GDM1 (cell line): ENCODE data around the gene TSPAN18.

Experiments used
- DNase-seq: peaks from one replicate; lab custom pipeline; 2025; lab: John Stamatoyannopoulos, UW

Gene TSPAN18

DNA sequence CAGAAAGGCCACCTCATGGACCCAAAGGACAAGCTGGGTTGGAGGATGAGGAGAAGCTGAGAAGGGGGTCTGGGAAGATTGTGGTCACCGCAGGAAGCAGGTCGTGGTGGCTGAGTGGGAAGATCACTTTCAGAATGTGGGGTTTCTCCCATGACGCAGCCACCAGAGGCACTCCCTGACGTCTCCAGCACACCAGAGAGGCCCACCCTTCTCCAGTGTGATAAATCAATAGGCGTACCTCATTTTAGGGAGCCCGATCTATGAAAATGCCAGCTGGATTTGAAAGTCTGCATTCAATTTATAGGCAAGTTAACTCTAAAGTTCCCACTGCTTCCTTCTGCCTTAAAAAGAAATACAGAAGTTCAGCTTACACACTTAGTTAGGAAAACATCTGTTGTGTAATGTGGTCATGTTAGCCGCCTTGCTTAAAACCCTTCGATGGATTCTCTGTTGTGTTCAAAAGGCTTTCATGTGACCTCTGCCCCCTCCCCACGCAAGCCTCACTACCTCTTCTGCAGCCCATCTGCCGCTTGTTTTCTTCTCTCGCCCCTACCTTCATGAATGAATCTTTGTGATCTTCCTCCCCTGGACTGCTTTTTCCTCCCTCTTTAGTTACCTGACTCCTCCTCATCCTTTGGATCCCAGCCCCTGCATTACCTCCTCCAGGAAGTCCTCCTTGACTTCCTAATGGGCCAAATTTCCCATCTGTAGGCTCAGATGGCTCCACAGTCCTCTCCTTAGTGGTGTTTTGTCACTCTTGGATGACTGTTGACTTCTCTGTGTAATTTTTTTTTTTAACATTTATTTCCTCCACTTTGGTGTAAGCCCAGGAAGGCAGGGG is 10.7 kb downstream of the TSPAN18 start:
- no peak for DNase-seq

DNA sequence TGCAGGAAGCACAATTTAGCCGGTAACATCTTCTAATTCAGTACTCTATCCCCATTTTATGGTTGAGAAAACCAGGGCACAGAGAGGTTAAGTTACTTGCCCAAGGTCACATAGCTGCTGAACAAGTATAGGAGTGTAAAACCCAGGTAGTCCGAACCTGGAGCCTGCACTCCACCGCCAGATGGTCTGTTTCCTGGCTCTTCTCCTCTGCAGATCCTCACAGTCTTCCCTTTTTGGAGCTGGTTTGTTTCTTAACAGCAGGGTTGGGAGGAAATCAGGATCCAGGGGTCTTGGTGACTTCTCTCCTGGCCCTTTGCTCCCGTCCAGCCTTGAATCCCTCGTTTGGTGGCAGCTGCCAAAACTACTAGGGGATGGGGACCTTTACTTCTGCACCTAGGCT is 12.0 kb downstream of the TSPAN18 start:
- no peak for DNase-seq

DNA sequence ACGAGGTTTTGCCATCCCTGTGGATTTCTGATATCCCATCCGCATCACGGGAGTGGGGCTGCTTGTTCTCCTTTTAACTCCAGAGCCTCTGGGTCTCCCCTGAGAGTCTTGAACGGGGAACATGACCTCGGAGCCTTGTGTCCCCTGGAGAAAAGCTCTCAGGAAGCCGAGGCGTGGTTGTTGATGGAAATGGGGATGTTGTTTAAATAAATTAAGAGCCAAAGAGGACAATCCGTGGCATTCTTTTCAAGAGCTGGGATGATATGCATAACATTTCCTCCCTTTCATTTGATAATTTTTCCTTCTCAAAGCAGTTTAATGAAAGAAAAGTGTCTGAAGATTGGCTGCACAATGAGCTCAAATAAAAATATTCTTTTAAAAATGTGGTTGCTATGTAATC is 14.2 kb downstream of the TSPAN18 start:
- DNase-seq = no peak

DNA sequence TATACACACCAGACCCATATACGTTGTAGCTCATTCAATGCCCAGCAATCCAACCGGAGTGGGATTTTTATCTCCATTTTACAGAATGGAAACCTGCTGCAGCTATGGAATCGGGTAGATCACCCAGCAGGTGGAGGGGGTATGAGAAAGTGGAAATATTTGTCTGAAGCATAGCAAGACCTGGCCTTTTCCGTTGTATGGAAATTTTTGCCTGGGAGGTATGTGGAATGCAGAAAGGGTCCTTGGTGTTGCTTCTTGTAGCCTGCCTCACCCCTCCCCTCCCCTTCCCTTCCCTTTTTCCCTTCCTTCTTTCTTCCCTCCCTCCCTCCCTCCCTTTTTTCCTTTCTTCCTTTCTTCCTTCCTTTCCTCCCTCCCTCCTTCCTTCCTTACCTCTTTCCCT is 15.2 kb downstream of the TSPAN18 start:
- no peak for DNase-seq

DNA sequence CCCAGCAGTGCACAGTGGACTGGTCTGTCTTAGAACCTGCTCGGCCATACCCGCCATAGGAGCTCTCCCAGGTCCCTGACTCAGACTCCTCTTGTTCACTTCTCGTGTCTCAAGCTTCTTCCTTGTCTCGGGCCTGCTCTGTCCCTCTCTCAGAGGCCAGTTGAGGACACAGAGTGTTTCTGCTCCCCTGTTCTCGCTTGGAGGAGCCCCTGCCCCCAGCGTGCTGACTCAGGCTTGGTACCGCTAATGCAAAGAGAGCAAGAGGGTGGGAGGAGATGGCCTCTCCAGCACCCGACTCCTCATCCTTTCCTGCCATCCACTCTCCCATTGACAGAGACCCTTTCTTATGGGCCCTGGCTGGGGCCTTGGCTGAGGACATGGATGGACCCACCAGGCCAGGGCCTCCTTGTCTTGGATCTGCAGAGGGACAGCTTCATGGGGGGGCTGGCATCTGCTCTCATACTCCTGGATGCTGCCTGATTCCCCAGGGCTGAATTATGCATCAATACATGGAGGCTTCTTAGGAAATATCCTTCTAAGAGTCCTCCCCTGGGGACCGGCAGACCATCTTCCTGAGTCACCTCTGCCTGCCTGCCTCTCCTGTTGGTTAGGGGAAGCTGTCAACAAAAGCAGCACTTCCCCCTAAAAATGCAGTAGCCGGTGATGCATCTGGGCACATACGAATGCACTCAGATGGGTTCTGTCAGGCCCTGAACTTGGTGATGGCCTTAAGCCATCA is 15.9 kb downstream of the TSPAN18 start:
- DNase-seq = no peak

DNA sequence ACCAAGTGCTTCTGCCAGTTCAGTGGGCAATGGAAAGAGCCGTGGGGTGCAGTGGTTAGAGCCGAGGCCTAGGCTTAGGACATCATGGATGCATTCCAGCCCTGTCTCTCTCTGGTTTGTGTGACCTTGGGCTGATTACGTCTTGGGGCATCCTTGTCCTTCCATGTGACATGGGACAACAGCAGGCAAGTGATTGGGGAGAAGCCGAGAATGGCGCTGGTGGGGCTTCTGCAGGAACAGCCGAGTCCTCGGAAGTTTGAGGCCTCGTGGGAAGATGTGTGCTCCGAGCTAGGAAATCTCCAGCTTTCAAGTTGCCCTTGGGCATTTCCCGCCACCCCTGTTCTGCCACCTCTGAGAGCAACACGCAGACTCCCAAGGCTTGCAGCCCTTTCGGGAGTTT is 16.6 kb downstream of the TSPAN18 start:
- DNase-seq = no peak

DNA sequence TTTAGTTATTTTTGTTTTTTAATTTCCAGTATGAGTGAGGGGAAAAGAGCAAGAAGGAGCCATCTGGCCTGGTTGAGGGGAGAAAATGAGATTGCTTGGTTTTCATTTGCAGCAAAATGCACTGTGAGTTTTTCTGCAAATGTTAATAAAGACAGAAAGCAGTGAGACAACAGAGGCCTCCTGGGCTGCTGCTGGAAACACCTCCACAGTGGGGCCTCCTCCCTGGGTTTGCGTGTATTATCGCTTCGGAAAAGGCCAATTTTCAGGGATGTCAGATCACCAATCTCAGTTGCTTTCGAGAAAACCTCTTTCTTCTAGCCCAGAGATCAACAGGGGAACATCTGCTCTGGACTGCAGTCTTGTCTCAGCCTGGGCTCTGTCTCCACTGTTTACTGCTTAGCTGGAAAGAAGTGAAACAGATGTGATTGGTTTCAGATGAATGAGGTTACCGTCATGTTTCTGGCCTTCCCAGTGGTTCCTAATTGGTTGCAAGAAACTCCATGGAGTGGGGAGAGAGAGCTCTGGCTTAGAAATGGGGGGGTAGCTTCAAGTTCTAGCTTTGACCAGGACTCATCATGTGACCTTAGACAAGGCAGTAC is 17.3 kb downstream of the TSPAN18 start:
- no peak for DNase-seq

DNA sequence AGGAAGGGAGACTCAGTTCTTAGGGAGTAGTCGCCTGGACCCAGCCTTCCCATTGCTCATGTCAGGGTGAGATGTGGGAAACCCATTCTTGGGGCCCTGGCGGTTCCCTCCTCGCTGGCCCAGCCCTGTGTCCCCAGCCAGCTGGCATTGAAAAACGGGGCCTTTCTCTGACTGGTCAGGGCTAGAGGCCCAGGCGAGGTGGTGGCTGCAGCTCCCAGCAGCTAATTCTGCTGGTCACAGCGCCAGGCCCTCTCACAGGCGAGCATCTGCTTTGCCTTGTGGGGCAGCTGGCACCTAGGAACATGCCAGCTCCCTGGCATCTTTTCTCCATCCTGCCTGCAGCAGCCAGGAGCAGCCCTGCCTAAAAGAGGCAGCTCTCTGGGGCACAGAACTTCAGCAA is 20.1 kb downstream of the TSPAN18 start:
- DNase-seq = no peak

DNA sequence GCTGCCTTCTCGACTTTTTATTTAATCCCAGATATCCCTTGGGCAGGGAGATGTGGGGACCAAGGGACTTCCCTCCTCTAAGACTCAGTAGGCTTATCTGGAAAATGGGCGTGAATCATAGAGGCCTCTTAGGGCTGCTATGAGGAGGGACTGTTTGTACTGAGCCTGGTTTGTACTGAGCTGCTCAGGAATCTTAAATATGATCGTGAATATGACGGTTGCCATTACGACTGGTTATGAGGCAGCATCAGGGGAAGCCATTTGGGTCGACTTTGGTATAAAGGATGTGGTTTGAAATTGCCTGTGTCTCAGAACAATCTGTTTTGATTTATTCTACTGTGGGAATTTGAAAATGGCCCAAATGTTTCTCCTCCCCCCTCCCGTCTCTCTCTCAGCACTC is 20.6 kb downstream of the TSPAN18 start:
- no peak for DNase-seq

DNA sequence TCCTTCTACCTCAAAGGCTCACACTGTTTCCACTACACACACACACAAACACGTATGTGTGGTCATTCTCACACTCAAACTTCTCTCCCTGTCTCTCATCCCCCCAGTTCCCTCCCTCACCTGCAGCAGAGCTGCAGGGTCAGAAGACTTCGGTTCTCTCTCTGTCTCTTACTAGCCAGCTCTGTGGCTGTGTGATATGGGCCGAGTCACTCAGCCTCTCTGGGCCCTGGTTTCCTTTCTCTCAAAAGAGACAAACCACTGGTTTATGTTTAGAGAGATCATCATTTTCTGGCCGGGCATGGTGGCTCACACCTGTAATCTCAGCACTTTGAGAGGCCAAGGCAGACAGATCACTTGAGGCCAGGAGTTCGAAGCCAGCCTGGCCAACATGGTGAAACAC is 21.1 kb downstream of the TSPAN18 start:
- no peak for DNase-seq

DNA sequence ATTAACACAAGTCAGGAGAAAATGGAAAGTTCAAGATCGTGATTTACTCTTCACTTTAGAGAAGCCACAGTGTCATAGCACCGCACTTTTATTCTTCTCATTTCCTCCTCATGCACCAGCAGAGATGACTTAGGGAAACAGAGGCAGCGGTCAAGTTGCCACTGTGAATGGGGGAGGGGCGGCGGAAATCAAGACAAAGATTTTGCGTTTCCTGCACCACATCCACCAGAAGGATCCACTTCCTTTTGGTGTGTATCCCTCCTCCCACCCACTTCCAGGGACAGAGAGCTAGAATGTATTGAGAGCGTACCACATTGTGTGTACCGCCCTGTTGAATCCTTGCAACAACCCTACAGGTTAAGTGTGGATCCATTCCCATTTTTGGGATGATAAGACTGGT is 21.8 kb downstream of the TSPAN18 start:
- DNase-seq = no peak

DNA sequence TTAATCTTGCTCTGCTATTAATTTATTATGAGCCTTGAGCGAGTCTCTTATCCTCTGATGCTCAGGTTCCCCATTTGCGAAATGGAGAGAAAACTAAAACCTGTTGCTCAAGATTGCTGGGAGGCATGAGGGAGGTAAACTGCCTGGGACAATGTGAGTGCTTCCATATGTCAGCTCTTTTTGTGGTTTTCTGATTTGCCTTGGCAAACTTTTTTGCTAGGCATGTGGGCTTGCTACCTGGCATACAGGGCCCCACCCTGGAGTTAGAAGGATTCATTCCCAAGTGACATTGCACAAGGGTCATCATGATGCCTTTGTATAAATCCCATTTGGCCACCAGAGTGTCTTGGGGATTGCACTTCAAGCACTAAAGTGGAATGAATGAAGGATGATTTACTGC is 22.4 kb downstream of the TSPAN18 start:
- DNase-seq = no peak

DNA sequence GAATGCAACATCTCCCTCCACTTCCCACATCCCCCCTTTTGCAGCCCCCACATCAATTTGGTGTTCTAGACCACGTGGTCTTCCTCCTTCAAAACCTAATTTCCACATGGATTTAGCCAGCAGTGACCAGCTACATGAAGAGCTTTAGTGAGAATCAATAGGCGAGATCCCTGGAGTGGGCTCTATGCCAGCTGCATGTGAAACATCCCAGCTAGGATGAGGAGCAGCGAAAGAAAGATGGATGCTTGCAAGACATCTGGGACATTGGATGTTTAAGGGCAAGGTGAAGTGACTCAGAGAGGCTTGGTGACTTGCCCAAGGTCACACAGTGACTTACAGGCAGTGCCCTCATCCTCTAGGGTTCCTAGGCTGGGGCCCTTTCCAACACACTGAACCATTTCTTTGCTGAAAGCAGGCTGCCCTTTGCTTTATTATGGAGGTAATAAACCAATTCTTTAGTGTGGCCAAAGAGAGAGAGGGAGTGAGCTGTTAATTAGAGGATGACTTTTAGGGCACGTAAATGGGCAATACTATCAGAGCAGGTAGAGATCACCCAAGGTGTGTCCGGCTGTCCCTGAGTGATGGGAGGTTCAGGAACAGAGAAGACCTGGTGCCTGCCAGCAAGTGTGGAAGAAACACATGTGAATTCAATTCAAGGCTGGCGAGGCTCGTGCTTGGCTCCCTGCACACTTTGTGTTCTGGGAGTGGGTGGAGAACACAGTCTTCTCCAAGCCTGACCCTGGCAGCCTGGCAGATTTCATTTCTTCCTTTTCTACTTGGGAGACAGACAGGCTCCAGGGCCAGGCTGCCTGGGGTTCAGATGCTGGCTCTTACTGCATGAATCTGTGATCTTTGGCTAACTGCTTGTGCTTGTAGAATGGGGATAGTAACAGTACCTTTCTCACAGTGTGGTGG is 24.0 kb downstream of the TSPAN18 start:
- no peak for DNase-seq

DNA sequence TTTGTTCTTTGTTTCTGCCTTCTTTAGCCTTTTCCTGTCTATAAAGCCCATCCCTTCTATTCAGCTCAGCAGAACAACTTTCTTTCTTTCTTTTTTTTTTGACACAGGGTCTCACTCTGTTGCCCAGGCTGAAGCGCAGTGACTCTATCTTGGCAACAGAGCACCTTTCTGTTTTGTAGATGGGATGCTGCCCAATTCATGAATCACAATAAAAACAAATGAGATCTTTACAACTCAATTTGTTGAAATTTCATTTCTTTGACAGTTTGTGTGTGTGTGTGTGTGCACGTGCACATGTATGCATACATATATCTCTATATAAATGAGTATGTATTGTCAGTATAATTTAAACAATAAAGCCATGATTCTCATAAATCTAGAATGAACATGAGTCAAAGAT is 25.5 kb downstream of the TSPAN18 start:
- DNase-seq = no peak

DNA sequence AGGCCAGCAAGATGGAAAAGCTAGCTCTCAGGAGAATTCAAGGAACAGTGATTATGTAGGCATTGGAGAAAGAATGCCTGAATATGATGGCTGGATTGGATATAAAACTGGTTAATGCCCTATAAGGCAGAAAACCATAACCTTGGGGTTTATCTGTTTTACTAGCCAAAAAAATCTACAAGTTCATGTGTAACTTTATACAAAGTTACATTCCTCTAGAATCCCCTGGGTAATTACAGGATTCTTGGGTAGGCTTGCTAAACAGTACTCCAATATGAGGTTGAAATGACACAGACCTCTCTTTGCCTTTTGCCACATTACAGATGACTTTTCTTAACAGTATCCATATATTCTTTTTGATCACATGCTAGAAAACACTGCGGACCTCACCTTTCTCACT is 26.0 kb downstream of the TSPAN18 start:
- no peak for DNase-seq

DNA sequence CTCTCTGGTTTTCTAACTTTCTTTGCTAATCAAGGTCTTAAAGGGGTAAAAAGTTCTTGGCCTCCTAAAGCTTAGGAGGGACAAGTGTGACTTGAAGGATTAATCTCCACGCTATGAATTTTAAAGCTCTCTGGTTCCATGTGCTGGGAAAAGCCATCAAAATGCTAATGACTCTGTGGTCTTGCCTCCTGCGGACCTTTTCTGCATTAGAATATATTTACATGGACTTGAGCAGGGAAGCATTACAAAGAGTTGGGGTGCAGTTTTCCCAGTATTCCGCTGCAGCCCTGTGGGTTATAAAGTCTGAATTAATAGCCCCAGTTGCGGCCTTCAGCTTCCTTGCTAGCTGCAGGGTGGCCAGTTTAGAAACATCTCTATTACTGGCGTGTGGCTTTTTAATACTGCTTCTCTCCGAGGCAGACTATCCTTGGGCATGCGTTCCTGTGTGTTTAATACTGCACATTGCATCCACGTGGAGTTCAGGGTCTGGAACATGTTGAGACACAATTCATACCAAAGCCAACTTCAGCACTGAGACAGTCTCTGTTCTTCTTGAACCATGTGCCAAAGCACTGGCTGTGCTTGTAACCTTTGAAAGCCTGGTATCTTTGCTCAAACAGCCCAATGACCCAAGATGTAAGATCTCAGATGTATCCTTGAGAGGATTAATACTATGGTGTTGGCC is 27.3 kb downstream of the TSPAN18 start:
- no peak for DNase-seq

DNA sequence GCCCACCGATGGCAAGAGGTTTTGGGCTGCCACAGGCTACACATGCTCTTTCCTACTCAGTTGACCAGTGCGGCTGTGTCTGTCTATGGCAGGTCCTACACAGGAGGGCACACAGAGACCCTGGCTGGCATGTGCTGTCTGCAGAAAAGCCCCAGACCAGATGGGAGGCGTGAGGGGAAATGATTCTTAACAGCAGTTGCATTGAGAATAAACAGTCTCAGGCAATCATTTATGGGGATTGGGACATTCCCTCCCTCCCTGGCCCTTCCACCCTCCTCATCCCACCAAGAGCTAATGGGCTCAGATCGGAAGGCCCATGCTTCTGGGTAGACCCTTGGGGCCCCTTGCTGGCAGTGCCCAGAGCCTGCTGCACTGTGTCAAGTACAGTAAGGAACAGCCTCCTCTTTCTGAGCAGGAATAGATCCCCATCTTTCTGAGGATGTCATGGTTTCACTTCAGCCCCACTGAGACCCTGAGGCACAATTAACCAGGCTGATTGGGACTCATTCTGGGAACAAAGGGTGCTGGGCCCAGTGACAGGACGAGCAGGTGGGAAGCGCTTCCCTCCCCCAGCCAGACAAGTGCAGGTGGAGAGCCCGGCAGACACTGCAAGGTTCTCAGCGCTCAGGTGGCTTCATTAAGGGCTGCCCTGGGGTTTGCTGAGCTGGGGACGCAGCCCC is 28.3 kb downstream of the TSPAN18 start:
- no peak for DNase-seq

DNA sequence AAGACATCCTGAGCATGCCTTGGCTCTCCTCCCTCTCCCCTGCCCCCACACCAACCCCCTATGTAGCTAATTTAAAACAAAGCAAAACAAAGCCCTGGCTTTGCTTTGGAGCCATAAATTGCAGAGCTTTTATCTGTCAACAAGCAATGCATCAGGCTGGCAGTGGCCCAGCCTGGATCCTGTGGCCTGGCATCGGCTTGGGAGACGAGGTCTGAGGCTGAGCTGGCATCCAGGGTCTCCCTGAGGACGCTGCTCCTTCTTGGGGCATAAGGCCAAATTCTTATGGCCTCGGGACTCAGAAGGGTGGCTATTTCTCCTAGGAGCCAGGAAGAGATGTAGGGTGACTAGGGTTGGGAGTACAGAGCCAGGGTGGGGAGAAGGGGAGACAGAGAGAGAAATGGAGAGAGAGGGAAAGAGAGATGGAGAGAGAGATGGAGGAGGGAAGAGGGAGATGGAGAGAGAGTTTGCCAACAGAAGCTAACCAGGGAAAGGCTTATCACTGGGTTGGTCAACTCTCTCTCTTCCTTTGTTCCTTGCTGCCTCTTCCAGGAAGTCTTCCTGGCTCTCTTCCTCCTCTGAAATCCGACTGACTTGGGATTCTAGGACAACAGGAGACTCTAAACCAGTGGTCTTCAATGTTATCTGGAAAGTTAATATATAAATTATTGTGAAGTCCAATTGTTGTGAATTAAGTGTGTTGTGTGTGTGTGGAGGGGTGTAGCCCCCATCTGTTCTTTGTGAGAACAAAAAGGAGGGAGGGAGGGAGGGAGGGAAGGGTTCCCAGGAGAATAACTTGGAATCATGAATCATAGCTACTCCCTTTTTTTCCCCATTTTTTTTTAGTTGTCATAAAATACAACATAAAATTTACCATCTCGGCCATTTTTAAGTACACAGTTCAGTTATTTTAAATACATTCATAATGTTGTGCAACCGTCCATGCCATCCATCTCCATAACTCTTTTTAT is 29.1 kb downstream of the TSPAN18 start:
- no peak for DNase-seq

DNA sequence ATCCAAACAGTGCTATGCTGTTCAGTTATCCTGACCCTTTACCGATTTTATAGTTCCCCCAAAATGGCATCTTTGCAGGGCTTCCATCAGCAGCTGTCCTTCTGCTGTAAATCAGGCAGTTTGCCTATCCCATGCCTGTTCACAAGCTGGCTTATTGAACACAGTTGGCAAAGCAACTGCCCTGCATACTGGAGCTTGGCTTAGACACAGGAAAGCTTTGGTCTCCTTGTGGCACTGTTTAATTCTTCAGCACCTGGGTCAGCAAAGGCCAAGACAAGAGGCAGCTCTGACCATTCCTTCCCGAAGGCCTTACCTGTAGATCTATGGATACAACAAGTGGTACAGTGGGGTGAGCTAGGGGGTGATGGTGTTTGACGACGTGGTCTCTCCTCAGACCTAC is 32.2 kb downstream of the TSPAN18 start:
- DNase-seq = no peak
